IPS DF 4.7 (cell line): ENCODE results near the gene TNFRSF19.
"Not testable (repeated sequence)": the region's sequence is repeated elsewhere in the genome, so short reads cannot be mapped to it uniquely, and the experiment has no call there.

Source experiments
- DNase-seq: peaks from one replicate; pipeline ENCODE4 v3.0.0-alpha.2; 2013; ENCODE audit warnings: low spot score; ENCODE audit errors: extremely low read depth

TNFRSF19 gene

GRCh38 chr13:23570099-23570920 lies at the start of gene TNFRSF19:
Gene TNFRSF19 (plus strand): TSS chr13:23570412. CDS start chr13:23590184, 19,772 bp downstream.
- DNase-seq: no peak

- not testable (repeated sequence) for DNase-seq
These were observed 40.3 kb upstream of the TNFRSF19 start for GRCh38 chr13:23529926-23530325.

- no peak for DNase-seq
These were observed 38.8 kb upstream of the TNFRSF19 start for GRCh38 chr13:23531446-23531845.

GRCh38 chr13:23534090-23534489 lies 36.1 kb upstream of the TNFRSF19 start:
- DNase-seq: no peak

- no peak for DNase-seq
These were observed 28.9 kb upstream of the TNFRSF19 start for GRCh38 chr13:23541221-23541824.

GRCh38 chr13:23544668-23545067 lies 25.5 kb upstream of the TNFRSF19 start:
- DNase-seq: no peak

- no peak for DNase-seq
These were observed 23.1 kb upstream of the TNFRSF19 start for GRCh38 chr13:23547000-23547590.

- no peak for DNase-seq
These were observed 20.5 kb upstream of the TNFRSF19 start for GRCh38 chr13:23549724-23550123.

GRCh38 chr13:23550163-23550562 lies 20.0 kb upstream of the TNFRSF19 start:
- DNase-seq: no peak

GRCh38 chr13:23551213-23552008 lies 18.8 kb upstream of the TNFRSF19 start:
- DNase-seq: no peak

- DNase-seq: no peak
These were observed 18.0 kb upstream of the TNFRSF19 start for GRCh38 chr13:23552171-23552570.

- DNase-seq: no peak
These were observed 17.6 kb upstream of the TNFRSF19 start for GRCh38 chr13:23552661-23553060.

GRCh38 chr13:23554000-23554399 lies 16.2 kb upstream of the TNFRSF19 start:
- no peak for DNase-seq

GRCh38 chr13:23557043-23557442 lies 13.2 kb upstream of the TNFRSF19 start:
- no peak for DNase-seq

- DNase-seq: no peak
These were observed 12.5 kb upstream of the TNFRSF19 start for GRCh38 chr13:23557733-23558132.

GRCh38 chr13:23558675-23559536 lies 11.3 kb upstream of the TNFRSF19 start:
- DNase-seq: no peak

GRCh38 chr13:23560571-23561089 lies 9.6 kb upstream of the TNFRSF19 start:
- DNase-seq: no peak

- DNase-seq: no peak
These were observed 9.0 kb upstream of the TNFRSF19 start for GRCh38 chr13:23561261-23561660.

- DNase-seq: no peak
These were observed 6.9 kb upstream of the TNFRSF19 start for GRCh38 chr13:23563085-23563845.
